Myocyte (in vitro differentiated cells): Measurements from ENCODE around the gene SUGP2. TPM values are rescaled to one million over a fixed set of nuclear protein-coding genes. Genes with fewer than 3 reads are reported as not detected.
A peak's percentile ranks its signal among the peaks of the same experiment; 100 is the strongest.

Source experiments
- DNase-seq: peaks from one replicate; pipeline ENCODE4 v3.0.0-alpha.2; 2012; ENCODE audit warnings: low read depth
- polyA plus RNA-seq: library from polyadenylated mRNA; unstranded; fragments of >200 nt; gene quantifications from one replicate; pipeline ENCODE4 v1.2.1, GENCODE V29; 2012; ENCODE audit warnings: missing spikeins
- total RNA-seq: library from RNA; depleted of rRNA; stranded (reverse); fragments of >200 nt; gene quantifications from 2 replicates; pipeline ENCODE4 v1.2.3, GENCODE V29; 2014

The SUGP2 gene
- total RNA-seq, result 90.9 and 101 TPM in 2 replicates
- 63.8 TPM for polyA plus RNA-seq

DNA sequence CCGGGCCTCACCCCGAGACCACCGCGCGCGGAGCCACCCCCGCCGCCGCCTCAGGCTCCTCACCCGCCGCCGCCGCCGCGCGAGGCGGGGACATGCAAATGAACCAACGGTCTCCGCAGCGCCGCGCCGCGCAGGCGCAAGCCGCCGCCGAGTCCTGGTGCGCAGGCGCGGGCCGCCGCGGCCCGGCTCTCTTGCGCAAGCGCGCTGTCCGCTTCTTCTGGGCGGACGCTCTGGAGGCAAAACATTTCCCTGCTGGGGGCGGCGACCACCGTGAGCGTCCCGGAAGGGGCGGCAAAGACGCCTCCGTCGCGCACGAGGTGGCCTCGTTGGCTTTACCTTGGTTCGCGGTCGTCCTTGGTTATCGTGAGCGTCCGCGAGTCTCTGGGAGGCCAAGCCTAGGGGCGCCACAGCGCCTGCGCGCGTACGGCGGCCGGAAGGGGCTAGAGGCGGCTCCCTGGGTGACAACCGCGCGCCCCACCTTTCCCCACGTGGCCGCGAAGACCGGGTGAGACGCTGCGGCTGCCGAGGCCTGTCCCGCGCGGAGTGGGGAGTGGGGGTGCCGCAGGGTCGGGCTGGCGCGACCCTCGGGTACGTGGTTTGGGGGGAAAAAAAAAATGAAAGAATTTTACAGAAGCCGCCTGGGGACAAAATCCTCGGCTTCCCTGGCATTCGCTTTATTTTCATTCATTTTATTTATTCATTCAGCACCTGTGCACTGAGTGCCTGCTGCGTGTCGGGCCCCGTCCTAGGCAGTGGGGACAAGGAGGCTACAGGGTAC is at the start of gene SUGP2, which contains the start of gene ARMC6:
Gene SUGP2, minus strand, starts transcription at position 92 of the 778 bp plus-strand sequence. CDS start 2,446 bp downstream, outside the sequence.
Gene ARMC6, plus strand, starts transcription at position 178 of the 778 bp plus-strand sequence. CDS start 607 bp downstream, outside the sequence.
- DNase-seq, result peak; percentile 84

DNA sequence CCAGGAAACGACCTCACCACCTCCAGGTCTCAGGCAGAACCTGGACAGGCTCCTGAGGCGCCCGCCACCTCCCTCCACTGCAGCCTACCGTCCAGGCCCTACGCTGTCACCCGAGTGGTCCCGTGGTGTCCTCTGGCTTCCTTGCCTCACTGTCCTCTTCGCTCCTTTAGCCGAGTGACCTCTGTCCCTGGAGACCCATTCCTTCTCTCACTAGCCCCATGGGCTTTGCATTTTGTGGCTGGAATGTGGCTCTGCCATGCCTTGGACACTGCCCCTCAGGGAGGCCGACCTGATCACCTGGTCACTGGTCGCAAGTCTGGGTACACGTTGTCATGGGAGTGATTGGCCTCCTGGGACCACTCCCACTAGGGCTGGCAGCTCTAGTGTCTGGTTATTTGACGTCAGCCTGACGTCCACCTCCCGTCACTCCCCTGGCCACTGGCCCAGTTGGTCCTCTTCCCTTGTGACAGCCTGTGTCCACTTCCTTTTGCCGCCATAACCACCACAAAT is 48.4 kb upstream of the SUGP2 start:
- DNase-seq, result peak; percentile 17

DNA sequence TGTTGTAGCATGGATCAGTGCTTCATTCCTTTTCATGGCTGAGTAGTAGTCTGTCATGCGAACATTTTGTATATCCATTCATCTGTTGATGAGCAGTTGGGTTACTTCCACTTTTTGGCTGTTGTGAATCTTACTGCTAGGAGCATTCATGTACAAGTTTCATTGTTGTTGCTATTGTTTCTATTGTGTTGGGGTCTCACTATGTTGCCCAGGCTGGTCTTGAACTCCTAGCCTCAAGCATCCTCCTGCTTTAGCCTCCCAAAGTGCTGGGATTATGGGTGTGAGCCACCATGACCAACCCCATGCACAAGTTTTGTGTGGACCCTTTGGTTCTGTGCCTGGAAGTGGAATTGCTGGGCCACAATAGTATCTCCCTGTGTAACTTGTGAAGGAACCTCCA is 46.3 kb upstream of the SUGP2 start:
- DNase-seq, result no peak

DNA sequence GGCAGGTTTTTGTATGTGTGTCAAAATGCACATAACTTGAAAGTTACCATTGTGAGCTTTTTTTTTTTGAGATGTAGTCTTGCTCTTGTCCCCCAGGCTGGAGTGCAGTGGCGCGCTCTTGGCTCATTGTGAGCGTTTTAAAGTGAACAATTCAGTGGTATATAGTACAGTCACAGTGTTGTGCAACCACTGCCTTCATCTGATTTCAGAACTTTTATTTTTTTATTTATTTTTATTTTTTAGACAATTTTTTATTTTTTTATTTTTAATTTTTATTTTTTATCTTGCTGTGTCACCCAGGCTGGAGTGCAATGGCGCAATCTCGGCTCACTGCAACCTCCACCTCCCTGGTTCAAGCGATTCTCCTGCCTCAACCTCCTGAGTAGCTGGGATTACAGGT is 45.5 kb upstream of the SUGP2 start:
- no peak for DNase-seq

DNA sequence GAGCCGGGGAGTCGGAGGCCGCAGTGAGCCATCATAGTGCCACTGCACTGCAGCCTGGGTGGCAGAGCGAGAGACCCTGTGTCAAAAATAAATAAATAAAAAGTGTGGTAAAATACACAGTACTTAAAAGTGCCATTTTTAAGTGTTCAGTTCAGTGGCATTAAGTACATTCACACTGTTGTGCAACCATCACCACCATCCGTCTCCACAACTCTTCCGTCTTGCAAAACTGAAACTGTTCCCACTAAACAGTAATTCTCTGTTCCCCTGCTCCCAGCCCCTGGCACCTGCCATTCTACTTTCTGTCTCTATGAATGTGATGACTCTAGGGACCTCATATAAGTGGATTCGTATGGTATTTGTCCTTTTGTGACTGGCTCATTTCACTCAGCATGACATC is 43.8 kb upstream of the SUGP2 start:
- DNase-seq, result no peak

DNA sequence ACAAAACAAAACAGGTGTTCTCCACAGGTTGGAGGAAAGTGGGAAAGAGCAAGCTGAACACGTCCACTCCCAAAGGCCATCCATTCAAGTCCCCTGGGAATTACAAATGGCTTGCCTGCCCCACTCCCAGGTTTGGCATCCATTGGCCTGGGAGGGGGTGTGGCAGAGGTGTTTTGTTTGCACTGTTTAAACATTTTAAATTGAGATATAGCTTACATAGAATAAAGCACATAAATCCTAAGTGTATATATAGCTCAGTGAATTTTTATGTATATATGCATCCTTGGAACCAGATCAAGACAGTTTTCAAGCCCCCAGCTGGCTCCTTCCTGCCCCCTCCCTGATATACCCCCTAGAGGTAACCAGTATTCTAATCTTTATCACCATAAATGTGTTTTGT is 43.2 kb upstream of the SUGP2 start:
- DNase-seq, result no peak

DNA sequence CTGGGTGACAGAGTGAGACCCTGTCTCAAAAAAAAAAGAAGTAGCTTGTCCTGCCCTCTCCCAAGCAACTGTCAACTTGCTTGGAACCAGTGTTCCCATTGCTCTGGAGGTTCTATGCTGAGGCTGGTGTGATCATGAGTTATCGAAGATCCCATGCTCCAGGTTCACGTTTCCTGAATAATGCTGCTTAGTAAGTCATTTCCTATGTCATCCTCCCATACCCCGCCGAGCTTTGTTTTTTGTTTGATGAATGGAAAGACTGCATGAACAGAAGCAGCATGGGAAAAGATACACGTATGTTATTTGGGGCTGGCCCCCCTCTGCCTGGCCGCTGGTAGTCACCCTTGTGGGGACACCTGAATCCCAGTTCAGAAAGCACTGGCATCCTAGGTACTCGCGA is 41.8 kb upstream of the SUGP2 start:
- DNase-seq, result no peak

DNA sequence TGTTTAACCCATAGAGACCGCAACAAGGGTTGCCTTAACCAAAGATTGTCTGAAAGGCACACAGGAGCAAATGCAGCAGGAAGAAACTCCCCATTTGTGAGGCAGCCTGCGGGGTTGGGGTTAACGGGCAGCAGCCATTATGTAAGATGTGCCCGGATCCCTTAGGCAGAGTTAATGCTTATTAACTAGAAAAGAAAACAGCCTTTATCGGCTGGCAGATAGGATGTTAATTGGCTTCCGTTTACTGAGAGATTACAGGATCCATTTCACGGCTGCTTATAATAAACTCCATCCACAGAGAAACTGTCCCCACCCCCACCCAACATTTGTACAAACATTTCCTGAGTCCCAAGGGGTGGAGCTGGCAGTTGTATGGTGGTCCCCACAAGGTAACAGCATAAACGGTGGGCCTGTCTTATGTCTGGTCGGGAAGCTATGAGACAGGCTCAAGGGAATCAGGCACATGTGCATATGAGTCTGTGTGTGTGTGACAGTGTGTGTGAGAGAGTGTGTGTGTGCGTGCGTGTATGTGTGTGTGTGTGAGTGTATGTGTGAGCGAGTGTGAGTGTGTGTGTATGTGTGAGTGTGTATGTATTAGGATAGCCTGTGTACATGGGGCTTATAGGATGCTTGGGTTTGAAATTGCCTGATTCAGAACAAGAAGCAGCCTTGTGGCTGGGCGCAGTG is 41.0 kb upstream of the SUGP2 start:
- DNase-seq, result no peak

DNA sequence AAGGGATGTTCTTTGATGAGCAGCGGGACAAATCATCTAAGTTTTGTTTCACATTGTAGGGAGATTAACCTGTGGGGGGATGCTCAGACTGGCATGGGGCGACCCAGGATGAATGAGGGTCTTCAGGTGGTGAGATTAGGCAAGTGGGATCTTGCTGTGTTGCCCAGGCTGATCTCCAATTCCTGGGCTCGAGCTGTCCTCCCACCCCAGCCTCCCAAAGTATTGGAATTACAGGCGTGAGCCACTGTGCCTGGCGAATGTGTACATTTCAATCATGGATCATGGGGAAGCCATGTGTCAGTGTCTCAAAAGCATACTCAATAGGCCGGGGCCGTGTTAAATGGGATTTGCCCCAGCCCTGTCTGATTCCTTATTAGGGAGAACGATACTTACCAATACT is 38.6 kb upstream of the SUGP2 start:
- DNase-seq, result no peak

DNA sequence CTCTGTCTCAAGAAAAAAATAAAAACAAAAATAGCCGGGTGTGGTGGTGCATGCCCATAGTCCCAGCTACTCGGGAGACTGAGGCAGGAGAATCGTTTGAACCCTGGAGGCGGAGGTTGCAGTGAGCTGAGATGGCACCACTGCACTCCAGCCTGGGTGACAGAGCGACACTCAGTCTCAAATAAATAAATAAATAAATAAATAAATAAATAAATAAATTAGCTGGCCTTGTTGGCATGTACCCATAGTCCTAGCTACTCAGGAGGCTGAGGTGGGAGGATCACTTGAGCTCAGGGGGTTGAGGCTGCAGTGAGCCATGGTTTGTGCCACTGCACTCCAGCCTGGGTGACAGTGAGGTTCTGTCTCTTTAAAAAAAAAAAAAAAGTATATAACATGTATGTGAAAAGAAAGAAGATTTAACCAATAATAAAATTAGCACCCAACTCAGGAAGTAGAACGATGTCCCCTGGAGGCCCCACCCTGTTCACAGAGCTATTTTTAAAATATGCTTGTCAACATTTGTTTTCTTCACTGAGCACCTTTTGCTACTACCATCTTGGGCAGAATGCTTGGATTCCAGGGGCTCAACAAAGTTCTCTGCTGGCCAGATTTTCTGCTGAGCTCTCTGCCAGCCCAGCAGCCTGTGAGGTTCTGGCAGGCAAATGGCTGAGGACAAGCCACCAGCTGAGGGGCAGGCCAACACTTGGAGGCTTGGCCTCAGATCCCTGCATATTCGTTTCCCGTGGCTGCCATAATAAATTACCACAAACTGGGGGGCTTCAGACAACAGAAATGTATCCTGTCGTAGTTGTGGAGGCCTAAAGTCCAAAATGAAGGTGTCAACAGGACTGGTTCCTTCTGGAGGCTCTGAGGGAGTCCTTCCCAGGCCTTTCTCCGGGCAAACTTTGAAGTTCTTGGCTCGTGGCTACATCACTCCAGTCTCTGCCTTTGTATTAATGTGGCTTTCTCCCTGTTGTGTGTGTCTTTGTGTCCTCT is 35.6 kb upstream of the SUGP2 start:
- peak; percentile 37 for DNase-seq

DNA sequence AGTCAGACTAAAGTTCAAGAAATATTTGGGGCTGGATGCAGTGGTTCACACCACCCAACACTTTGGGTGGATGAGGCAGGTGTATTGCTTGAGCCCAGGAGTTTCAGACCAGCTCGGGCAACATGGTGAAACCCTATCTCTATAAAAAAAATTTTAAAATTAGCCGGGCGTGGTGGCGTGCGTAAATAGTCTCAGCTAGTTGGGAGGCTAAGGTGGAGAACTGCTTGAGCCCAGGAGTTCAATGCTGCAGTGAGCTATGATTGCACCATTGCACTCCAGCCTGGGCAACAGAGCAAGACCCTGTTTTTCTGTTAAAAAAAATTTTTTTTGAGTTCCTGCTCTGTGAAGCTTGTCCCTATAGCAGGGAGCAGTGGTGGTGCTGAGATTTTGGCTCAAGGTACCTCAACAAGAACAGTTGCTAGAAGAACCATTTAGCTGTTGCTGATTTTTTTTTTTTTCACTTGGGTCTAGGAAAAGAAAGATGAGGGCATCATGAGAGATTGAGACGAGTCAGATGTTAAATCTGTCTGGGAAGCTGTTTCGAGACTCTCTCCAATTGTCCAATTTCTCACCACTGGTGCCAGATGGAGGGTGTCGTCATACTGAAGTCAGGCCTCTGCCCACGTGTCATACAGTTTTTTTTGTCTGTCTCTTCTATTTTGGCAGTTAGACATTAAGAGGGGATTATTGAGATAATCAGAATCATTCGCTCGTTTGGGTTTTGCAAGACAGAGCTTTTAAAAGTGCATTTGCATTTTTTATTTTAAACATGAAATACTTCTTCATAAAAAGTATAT is 34.2 kb upstream of the SUGP2 start:
- peak; percentile 81 for DNase-seq

DNA sequence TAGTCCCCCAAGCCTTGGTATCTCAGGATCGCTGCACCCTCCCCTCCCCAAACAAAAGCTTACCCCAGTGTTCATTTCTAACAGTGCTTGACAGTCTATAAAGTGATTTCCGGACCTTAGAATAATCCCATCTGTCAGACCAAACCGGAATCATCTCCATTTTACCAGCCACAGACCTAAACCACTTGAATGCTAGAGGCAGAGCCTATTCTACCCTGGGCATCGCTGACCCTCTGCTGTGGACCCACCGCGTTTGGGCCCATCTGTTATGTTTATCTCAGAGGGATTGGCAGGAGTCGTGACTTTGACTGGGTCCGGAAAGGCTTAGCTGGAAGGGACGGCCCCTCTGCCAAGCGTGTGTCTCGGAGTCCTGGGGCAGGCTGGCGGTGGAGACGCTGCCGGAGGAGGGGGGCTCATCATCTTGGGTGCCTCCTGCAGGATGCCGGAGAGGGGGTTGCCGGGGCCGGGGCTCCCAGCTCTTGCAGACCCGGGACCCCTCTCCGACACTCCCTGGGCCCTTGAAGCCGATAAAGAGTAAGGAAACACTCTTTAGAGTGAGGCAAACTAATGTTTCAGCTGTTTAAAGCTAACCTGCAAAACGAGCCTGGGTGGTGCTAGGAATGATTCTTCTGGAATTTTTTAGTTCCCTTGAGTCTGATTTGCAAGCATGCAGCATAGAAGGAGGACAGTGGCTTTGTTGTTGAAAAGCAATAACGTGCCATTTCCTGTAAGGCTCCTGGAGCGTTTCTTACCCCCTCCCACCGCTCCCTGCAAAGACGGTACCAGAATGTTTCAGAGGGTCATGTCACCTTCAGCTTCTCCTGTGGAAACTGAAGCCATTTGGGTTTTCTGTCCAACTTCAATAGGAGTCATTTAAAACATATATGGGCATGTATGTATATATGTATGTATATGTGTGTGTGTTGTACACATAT is 31.8 kb upstream of the SUGP2 start:
- DNase-seq, result peak; percentile 49

DNA sequence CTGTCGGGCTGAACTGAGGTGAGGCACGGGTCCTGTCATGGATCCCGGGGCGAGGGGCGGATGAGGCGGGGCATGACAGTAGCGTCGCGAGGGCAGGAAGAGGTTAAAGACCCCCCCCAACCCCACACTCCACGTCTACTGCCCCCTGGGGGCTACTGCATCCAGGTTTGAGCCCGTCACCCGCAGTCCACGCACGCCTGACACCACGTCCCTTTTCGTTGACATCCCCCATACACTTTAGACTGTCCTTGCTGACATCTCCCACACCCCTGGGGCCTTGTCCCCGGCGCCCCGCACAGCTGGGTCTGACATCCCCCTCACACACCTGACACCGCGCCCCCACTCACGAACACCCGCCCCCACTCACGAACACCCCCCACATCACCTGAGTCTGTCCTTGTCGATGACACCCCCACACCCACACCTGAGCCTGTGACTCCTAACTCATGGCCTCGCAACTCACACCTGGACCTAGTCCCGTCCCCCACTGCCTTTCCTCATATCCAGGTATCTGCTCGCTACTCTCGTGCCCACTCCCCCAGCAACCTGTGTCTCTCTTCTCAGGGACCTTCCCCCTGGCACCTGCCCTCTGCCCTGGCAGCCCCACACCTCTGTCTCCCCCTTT is 30.9 kb upstream of the SUGP2 start:
- no peak for DNase-seq

DNA sequence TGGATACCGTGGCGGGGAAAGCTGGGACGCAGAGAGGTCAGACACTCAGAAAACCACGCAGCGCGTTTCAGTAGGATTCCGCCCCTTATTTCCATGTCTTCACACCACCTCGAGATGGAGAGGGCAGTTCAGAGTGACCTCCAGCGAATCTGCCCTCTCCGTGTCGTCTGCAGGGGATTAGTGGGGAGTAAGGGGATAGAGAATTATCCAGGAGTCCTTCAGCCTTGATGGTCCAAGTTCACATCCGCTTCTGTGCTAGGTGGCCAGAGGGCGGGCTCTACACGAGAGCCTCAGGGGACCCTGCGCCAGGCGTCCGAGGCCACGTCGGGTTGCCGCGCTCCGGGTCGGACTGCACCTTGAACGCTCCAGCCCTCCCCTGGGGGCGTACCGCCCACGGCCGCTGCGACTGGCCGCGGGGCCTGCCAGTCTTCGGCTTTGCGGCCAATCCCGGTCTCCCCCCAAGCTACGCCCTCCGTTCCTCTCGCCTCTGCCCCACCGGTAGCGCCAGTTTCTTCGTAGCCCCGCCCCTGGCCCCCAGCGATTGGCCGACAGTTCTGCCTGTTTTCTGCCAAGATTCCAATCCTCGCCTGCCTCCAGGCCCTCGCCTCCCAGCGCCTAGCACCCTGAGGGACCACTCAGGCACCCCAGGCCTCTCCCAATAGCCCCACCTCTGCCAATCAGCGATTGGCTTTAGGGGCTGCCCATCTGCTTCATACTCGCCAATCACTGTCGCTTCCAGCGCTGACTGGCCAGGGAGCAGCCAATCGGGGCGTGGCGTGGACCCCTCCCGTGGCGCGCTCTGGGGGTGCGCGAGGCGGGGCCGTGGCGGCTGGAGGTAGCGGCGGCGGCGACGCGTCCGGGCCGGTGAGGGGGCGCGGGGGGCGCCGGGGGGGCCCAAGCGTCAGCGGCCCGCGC is 30.1 kb upstream of the SUGP2 start, which contains the start of gene SLC25A42:
Gene SLC25A42, plus strand, starts transcription at position 812 of the 915 bp plus-strand sequence. CDS start 32,131 bp downstream, outside the sequence.
- peak; percentile 100 for DNase-seq

DNA sequence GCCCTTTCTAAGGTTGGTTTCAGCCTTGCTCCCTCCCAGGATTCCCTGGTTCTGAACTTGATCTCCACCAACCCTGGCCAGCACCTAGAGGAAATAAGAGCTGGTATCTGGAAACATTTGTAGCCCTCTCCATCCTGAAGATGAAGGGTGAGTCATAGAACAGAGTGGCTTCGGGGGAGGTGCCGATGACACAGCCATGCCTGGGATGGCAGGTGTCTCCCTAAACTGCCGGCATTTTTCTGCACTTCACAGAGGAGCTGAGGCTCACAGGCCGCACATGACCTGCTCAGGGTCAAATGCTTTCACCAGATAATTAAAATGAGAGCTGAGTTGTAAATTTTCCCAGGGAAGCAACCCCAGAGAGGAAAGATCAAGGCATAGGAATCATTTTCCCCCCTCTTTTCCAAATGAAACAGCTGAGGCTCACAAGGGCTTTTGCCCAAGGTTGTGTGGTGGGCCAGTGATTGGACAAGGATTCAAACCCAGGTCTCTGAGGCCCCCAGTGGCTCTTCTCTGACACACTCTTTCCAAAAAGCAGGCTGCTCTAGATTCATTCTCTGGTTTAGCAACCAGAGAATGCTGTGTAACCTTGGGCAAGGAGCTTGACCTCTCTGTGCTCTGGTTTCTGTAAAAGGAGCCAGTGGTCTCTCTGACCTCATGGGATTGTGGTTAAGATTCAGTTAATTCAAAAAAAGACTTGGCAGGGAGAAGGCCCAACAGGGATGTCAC is 29.3 kb upstream of the SUGP2 start:
- DNase-seq, result peak; percentile 88

DNA sequence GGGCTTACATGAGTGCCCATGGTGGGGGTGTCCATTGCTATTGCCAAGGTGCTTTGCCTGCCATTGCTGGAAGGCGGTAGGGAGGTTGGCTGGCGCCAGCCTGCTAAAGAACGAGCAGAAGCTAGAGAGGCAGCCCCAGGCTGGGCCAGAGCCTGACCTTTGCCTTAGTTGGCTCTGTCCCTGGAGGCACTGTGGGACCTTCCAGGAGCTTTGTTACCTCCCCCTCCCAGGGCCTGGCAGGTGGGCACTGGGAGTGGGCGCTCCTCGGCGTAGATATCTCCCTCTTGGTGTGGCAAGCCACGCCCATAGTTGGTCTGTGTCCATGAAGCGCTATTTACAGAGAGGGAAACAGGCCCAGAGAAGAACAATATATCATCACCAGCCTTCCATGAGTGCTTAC is 28.2 kb upstream of the SUGP2 start:
- peak; percentile 70 for DNase-seq
